OCI-LY3 (cell line): ENCODE data around the gene GLIS1.

ENCODE experiments used
- CTCF ChIP-seq: fragments of 200-600, 300-600 bp; sonication (generic); IDR thresholded peaks from 2 replicates; pipeline ENCODE4 v1.5.1; 2014; ENCODE audit warnings: antibody characterized with exemption, low read length, low read depth
- EZH2phosphoT487 ChIP-seq: fragments of 200-600 bp; shearing (Covaris generic); IDR thresholded peaks from 2 replicates; pipeline ENCODE4 v1.6.1; 2018; ENCODE audit warnings: antibody characterized with exemption, mixed run types, low read depth

- no peak for TF ChIP-seq CTCF
- TF ChIP-seq EZH2phosphoT487: no peak
Measured at GRCh38 chr1:53483170-53483569, 255.8 kb downstream of the GLIS1 start.
